Measurements from ENCODE around the gene KCNQ1. TPM values are rescaled to one million over a fixed set of nuclear protein-coding genes. Genes with fewer than 3 reads are reported as not detected.
"Not testable (repeated sequence)": the region's sequence is repeated elsewhere in the genome, so short reads cannot be mapped to it uniquely, and the experiment has no call there.

KCNQ1 gene
- total and polyA plus RNA-seq, 9 donors: 1.4 to 17.2 (median 3.8) TPM

- TF ChIP-seq EP300 (IDR thresholded peaks at IDR 0.05): no peak
- TF ChIP-seq CTCF (IDR thresholded peaks at IDR 0.05): no peak
- no peak for TF ChIP-seq POLR2A (IDR thresholded peaks at IDR 0.05)
- Histone ChIP-seq H3K4me3 (no peak overlapping the region), H3K9me3 (no peaks in the 10 kb centered on the region), H3K36me3 (no peaks in the 10 kb centered on the region), H3K27me3 (no peaks in the 10 kb centered on the region), H3K4me1 (ENCODE audit: insufficient read depth) (no peaks in the 10 kb centered on the region), H3K27ac (no peak overlapping the region)
- WGBS, 3 donors: 68 to 76% (median 76%) methylated on average over 17 of the region's 17 CpGs
- DNase-seq: no peak
- intact Hi-C loops (cut with DNase I): no loop called here
These were observed 30.5 kb downstream of the KCNQ1 start for GRCh38 chr11:2475136-2475918.

- Histone ChIP-seq H3K9me3 (no peaks in the 10 kb centered on the region), H3K36me3 (no peaks in the 10 kb centered on the region), H3K4me1 (ENCODE audit: insufficient read depth) (no peaks in the 10 kb centered on the region), H3K4me3 (no peak overlapping the region), H3K27me3 (no peaks in the 10 kb centered on the region), H3K27ac (no peak overlapping the region)
- no peak for DNase-seq
- WGBS, 3 donors: 52 to 63% (median 61%) methylated on average over 3 of the region's 3 CpGs
- intact Hi-C loops (cut with DNase I): no loop called here
- TF ChIP-seq EP300 (IDR thresholded peaks at IDR 0.05): no peak
- no peak for TF ChIP-seq CTCF (IDR thresholded peaks at IDR 0.05)
- no peak for TF ChIP-seq POLR2A (IDR thresholded peaks at IDR 0.05)
These were observed 32.4 kb downstream of the KCNQ1 start for GRCh38 chr11:2477254-2477653.

- Histone ChIP-seq H3K27ac (no peak overlapping the region), H3K4me1 (ENCODE audit: insufficient read depth) (no peaks in the 10 kb centered on the region)
- intact Hi-C loops (cut with DNase I): no loop called here
These were observed 33.1 kb downstream of the KCNQ1 start for GRCh38 chr11:2477936-2478335.

GRCh38 chr11:2480067-2480873 lies 35.5 kb downstream of the KCNQ1 start:
- WGBS, 3 donors: 65 to 80% (median 65%) methylated on average over 6 of the region's 6 CpGs
- H3K9me3 ChIP-seq; H3K27ac ChIP-seq; H3K27me3 ChIP-seq; H3K36me3 ChIP-seq; H3K4me3 ChIP-seq; DNase-seq; H3K4me1 ChIP-seq (ENCODE audit: insufficient read depth); intact Hi-C loops (cut with DNase I): not testable (repeated sequence)

More at GRCh38 chr11:2477936-2478335, 33.1 kb downstream of the KCNQ1 start:
- H3K9me3 ChIP-seq: no peaks in the 10 kb centered on the region
- no peak for DNase-seq
- H3K27me3 ChIP-seq: no peaks in the 10 kb centered on the region
- TF ChIP-seq POLR2A (IDR thresholded peaks at IDR 0.05) (no peak), EP300 (IDR thresholded peaks at IDR 0.05) (no peak), CTCF (IDR thresholded peaks at IDR 0.05) (no peak)
- no peak overlapping the region for H3K4me3 ChIP-seq
- whole genome bisulfite sequencing, 3 donors: 71 to 84% (median 78%) methylated on average over 8 of the region's 8 CpGs
- H3K36me3 ChIP-seq: no peaks in the 10 kb centered on the region

- TF ChIP-seq EP300 (IDR thresholded peaks at IDR 0.05): no peak
- TF ChIP-seq CTCF (IDR thresholded peaks at IDR 0.05): no peak
- TF ChIP-seq POLR2A (IDR thresholded peaks at IDR 0.05): no peak
- Histone ChIP-seq H3K4me1 (ENCODE audit: insufficient read depth) (no peaks in the 10 kb centered on the region), H3K9me3 (no peaks in the 10 kb centered on the region), H3K27ac (no peak overlapping the region), H3K27me3 (no peaks in the 10 kb centered on the region), H3K36me3 (no peaks in the 10 kb centered on the region), H3K4me3 (no peak overlapping the region)
- 73 to 77% (median 74%) methylated on average over 7 of the region's 7 CpGs for WGBS, 3 donors
- intact Hi-C loops (cut with DNase I): no loop called here
- no peak for DNase-seq
These were observed 36.0 kb downstream of the KCNQ1 start for GRCh38 chr11:2480874-2481220.
